Inflammatory macrophage treated with lipopolysaccharide for 4 hours (primary cell): Measurements from ENCODE around the gene B4GALNT3.
"Not testable (repeated sequence)": the region's sequence is repeated elsewhere in the genome, so short reads cannot be mapped to it uniquely, and the experiment has no call there.

Experiments used
- DNase-seq: peaks from one replicate; pipeline ENCODE4 v3.0.0-alpha.2; 2020

B4GALNT3 gene

DNA sequence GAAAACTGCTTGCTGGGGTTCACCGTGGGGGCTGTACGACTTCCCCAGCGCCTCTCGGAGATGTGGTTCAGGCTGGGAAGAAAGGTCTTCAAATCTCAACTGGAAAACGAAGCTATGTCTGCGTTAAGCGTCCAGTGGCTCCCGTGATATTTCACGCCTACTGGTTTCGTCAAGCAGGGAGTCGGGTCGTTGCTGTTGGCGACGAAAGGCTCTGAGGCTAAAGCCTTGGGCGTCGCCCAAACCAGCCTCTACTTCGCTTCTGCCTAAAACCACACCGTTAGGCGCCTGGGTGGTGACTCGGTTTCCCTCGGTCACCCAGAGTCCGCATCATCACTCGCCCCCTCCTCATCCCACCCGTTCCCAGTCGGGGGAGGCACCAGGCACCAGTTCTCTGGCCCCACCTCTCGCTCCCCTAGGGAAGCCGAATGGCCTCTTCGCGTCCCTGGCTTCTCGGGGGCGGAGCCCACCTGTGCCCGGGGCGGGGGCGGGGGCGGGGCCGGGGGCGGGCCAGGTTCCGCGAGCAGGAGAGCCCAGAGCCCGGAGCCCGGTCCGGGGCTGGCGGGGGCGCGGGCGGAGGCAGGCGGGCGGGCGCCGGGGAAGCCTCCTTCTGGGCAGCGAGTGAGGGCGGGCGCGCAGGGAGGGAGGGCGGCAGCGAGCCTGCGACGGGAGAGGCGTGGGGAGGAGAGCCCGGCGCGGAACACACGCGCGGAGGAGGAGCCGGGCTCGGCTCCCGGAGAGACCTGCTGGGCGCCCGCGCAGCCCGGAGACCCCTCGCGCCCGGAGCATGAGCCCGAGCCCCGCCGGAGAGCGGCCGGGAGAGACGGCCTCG lies at the start of gene B4GALNT3:
B4GALNT3 (plus strand) TSS at position 510 of the 829 bp plus-strand sequence. CDS start 438 bp downstream, outside the sequence.
- DNase-seq = peak; percentile 35

DNA sequence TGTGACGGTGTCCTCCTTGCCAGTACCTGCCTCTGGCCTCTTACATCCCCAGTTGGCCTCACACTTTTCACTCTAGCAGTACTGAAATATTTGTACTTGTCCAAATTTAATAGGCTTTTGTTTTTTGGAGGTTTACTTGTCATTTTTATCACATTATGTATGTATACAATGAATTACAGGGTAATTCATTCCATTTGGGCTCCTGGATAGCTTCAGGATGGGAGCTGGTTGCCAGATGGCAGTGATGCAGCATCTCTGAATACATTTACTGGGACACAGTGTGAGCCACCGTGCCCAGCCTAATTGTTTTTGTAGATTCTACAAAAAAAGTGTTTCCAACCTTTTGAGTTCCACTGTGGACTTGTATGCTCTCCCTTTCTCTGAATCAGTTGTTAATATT lies 44.9 kb upstream of the B4GALNT3 start:
- DNase-seq = no peak

DNA sequence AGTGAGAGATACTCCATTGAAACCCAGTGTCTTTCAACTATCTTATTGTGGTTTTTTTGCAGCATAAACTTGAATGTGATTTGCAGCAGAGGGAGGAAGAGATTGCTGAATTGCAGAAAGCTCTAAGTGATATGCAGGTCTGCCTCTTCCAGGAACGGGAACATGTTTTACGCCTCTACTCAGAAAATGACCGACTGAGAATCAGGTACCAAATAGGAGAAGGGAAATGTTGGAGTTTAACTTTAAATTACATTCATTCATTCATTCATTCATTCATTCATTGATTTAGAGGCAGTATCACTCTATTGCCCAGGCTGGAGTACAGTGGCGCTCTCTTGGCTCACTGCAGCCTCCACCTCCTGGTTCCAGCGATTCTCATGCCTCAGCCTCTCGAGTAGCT lies 41.3 kb upstream of the B4GALNT3 start:
- no peak for DNase-seq

DNA sequence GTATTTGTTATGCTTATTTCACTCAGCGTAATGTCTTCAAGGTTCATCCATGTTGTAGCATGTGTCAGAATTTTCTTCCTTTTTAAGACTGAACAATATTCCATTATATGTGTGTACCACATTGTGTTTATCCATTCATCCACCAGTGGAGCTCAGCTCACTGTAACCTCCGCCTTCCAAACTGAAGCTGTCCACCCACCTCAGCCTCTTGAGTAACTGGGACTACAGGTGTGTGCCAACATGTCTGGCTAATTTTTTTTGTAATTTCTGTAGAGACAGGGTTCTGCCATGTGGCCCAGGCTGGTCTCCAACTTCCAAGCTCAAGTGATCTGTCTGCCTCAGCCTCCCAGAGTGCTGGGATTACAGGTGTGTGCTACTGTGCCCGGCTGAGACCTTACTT lies 37.2 kb upstream of the B4GALNT3 start:
- DNase-seq = no peak

DNA sequence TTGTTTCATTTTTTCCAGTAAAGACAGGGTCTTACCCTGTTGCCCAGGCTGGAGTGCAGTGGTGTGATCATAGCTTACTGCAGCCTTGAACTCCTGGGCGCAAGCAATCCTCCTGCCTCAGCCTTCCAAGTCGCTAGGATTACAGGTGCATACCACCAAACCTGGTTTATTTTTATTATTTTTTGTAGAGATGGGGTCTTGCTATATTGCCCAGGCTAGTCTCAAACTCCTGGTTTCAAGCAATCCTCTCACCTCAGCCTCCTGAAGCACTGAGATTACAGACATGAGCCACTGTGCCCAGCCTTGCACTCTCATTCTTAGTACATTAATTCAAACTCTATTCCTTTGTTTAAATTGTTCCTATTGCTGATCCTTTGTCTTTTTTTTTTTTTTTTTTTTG lies 24.0 kb upstream of the B4GALNT3 start:
- not testable (repeated sequence) for DNase-seq

DNA sequence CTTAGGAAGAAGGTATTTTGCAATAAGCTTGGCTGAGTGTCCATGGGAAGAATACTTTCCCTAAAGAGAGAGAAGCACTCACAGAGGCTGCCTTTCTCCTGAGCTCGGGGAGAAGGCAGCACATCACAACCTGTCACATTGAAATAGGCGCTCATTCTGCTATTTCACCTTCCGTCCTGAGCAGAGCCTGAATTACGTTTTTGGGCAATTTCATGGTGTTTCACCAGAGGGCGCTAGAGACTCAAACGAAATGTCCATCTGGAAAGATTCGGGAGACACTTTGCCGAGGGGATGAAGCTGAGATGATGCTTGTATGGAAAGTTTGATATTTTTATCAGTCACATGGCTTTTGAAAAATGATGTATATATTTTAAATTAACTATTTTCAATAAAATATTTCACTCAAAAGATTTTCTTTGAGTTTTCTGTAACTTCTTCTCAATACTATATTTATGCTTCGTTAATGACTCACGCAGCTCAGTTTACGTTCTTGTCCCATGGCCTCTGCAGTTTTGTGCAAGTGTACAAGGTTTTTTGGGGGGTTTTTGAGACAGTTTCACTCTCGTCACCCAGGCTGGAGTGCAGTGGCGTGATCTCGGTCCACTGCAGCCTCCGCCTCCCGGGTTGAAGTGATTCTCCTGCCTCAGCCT lies 17.4 kb upstream of the B4GALNT3 start:
- DNase-seq = peak; percentile 38

DNA sequence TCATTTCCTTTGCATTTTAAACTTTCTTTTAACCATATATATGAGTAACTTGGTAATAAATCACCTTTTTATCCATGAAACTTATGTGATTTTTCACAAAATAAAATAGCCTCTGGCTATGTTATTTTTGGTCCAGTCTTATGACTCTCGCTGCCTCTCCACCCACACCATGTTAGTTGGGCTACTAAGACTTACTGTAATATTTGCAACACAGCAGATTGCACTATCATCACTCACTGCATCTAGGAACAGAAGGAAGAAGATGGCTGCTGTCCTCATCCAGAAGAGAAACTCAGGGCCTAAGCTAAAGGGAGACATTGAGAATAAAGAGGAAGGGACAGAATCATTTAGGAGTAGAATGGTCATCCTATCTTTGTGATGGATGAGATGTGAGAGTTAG lies 12.6 kb upstream of the B4GALNT3 start:
- DNase-seq = peak; percentile 84

DNA sequence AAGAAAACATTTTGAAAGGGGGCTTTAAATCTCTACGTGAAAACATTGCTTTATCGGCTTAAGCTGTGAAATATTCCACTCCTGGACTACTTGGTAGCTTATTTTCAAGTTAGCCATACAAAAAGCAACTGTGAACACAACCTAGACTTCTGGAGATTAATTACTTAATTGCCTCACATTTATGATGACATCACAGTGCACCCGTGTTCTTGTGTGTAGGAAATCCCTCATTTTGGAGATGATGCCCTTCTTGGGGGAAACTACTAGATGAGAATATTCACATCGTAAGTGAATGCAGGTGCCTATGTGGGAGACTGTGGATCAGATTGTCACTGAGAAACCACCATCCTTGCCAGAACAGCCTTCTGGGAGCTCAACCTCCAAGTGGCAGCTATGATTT lies 10.5 kb upstream of the B4GALNT3 start:
- no peak for DNase-seq

DNA sequence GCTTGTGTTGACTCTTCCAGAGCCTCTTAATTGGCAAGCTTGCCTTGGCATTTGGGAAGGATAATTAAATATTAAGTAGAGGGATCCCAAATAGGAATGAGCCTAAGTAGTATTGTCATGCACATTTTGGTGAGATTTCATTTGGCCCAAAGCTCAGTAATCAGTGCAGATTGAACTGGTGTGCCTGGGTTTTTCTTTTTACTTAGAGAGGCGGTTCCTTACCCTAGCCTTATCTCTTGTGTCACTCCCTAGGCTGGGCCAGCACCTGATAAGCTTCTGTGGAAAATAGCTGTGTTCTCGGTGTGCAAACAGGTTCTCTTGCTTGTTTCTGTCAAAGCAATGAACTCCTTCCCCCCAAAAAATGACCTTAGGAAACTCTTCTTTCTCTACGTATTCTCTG lies 9.3 kb upstream of the B4GALNT3 start:
- no peak for DNase-seq

DNA sequence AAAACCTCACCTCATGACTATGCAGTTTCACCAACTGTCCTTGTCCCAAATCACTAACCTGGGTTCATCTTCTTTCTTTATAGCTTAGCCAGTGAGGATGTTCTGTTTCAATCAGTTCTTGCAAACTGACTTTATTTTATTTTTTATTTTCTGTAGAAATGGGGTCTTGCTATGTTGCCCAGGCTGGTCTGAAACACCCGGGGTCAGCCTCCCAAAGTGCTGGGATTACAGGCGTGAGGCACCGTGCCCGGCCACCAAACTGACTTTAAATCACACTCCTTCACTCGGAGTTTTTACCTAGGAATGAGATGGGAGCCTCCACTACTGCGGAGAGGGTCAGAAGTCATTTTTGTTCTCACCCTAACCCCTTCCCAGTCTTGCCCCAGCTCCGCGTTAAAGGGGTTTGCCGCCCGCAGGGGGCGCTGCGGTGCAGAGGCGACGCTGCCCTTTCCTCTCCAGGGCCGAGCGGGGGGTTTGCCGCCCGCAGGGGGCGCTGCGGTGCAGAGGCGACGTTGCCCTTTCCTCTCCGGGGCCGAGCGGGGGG lies 7.0 kb upstream of the B4GALNT3 start:
- no peak for DNase-seq

DNA sequence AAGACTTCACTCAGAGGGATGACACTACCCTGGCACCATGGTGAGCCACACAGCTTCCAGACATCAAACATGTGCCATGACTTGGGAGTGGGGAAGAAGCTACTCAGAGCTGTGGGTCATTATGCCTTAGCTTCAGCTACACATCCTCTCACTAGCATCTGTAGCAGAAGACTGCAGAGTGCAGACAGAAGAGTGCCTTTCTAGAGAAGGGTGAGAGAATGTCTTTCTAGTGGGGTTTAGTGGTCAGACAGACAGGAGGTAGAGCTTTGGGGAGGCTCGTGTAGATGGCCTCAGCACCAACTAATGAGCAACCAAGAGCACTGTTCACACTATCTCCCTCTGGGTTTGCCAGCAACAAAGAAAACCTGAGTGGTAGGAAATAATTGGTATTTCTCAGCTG lies 4.9 kb upstream of the B4GALNT3 start:
- DNase-seq = no peak

DNA sequence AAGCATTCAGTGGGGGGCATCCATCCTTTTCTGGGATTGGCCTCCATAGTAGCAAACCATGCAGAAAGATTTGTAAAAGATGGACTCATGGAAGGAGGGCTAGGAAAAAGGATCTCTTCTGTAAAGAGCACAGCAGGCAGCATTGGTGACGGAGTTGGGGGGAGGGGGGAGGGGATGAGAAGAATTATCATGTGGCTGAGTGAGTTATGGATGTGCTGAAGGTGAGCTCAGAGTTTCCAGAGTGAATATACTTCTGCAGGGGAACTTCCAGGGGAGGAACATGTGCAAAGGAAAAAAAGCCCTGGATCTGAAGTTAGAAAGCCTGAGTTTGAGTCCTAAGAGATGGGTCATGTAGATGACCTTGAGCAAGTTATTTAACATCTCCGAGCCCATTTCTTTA lies 3.9 kb upstream of the B4GALNT3 start:
- DNase-seq = no peak

DNA sequence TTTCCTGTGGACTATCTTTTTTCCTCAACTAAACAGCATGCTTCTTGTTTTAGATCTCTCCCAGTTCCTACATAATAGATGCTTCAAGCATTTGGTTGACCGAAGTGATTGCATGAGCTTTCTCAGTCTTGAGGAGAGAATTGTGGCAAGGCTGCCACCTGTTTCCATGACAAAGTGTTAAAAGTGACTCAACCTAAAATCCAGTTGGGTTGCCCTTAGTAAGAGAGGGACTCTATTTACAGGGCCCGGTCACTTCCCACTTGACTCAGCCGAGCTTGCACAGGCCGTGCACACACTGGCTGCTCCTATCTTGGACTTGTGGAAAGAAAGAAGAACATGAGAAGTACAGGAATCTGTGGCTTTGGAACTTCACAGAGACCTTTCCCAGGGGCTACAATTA lies 2.1 kb upstream of the B4GALNT3 start:
- DNase-seq = no peak

DNA sequence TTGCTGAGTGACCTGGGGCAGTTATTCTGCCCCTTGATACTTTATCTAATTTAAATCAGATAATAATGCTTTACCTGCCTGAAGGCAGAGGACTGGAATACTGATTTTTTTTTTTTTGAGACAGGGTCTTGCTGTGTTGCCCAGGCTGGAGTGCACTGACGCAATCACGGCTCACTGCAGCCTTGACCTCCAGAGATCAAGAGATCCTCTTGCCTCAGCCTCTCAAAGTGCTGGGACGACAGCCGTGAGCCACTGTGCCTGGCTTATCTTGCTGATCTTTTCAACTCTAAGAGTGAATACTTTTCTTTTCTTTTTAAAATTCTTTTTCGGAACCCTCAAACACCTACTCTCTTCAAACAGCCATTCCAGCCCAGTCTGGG lies 699 bp upstream of the B4GALNT3 start:
- DNase-seq = no peak

DNA sequence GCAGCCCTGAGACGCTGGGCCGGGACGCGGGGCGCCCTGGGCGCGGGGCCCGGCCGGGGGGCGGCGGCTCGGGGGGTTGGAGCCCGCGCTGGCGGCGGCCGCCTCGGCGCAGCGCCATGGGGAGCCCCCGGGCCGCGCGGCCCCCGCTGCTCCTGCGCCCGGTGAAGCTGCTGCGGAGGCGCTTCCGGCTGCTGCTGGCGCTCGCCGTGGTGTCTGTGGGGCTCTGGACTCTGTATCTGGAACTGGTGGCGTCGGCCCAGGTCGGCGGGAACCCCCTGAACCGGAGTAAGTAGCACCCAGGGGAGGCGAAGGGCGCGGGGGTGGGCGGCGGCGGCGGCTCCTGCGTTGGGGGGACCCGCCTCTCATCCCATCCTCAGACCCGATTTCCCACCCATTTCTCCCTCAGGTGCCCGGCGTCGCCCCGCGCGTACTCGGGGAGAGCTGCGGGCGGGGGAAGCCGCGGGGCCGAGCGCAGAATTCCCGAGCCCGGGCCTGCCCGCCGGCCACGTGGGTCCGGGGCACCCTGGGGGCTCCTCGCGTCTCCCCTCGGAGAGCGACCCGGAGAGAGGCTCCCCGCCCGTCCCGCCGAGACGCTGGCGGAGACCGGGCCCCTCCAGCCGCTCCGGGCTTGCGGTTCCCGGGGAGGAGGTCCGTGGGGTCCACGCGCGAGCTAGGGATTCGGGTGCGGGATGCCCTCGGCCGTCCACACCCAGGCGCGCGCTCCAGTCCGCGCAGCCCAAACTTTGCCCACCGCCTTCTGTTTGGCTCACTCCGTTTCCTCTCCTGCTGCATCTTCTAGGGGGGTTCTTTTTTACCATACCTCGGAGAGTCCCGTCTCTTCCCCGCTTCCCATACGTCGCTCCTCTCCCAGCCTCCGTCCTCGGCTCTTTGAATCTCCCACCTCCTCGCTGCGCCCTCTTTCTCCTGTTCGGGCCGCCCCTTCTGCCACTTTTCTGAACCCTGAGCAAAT lies 807 bp downstream of the B4GALNT3 start:
- DNase-seq = no peak

DNA sequence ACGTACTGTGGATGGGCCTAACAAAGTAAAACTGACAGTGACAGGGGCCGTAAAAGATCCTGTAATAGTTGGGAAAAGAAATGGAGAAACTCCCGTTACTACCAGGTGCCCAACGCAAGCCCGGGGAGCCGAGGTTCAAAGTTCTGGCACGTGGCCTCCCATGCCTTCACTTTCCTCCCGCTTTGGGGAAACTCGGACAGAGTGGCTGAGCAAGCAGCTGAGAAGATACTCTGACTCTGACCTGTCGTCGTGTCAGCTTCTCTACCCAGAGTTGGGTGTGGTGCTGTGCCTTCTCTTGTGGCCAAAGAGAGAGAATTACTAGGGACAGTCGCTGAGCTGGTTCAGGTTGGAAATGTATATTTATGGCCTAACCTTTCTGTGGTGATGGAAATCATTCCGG lies 1.7 kb downstream of the B4GALNT3 start:
- no peak for DNase-seq

DNA sequence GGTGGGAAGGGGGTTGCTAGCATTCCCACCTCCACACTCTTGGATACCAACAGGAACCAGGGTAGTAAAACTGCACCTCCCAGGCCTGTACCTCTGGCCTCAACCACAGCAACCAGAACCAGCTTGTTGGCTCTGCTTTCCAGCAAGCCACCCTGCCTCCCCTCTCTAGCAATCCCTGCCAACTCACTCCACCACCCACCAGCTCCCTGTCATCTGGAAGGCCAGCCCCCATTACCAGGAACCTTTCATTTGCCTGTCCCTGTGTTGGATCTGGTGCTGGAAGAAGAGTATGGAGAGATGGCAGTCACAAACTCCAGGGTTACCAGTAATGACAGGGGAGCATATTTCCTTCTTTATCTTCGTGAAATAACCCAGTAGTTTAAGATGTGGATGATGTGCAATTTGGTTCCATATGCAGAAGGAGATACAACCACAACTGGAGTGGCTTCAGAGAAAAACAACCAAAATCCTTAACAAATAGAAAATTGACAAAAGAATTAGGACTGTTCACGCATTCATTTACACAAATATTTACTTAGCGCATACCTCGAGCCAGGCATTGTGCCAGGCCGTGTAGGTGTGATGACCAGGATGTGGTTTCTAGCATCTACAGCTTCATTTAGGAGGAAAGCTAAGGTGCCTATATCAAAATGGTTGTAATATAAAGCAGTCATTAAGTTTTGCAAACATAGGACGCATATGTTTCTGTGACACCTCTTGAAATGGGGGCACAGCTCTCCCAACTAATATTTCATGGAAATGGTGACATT lies 3.4 kb downstream of the B4GALNT3 start:
- DNase-seq = no peak

DNA sequence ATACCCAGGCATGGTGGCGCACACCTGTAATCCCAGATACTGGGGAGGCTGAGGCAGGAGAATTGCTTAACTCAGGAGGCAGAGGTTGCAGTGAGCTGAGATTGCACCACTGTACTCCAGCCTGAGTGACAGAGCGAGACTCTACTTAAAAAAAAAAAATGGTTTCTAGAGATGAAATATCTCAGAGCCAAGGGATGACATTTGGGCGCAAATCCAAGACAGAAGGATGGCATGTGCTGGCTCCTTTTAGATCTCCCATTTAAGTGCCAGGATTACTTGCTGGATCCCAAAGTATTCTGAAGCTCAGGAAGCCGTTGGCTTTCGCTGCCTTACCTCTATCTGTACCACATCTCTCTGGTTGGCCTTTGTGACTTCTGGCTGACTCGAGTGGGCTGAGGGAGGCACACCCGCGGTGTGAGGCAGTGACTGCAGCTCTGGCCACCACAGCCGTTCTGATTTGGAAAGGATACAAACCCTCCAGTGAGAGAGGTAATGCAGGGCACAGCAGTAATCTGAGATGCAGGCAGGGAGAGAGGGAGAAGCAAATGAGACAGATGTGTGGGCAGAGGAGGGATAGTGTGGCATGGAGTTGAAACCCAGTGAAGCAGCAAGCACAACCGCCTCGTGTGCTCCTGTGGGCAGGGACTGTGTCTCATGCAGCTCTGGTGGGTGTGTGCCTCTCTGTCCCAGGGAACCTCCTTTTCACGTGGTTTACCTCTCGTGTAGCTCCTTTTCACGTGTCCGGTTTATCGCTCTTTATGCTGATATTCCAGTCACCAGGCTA lies 4.9 kb downstream of the B4GALNT3 start:
- DNase-seq = no peak

DNA sequence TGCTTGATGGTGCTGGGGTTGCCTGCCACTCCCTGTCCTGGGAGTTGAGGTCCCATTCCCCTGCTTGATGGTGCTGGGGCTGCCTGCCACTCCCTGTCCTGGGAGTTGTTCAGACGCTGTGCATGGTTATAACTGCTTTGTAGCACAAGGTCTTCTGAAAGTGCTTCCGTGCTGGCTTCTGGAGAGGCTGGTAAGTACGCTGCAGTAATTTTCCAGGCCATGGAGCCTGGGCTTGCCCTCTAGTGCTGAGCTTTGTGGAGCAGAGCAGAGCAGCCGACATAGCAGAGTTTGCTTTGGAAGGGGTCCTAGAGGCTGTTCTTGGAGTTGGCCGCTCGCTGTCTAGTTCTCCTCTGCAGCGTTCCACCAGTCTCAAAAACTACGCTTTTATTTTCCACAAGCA lies 6.3 kb downstream of the B4GALNT3 start:
- no peak for DNase-seq

DNA sequence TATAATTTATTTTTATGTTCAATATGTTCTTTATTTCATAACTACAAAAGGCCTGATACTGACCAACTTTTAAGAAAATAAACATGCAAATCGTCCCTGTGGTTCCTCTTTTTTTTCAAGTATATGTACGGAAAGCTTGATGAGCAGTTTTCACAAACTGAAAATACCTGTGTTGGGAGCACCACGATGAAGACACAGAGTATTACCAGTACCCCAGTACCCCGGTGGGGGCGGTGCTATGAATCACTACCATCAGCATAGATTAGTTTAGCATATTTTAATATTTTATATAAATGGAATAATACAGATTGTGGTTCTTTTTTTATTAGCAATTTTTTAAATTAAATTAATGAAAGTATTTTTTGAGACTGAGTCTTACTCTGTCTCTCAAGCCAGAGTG lies 7.0 kb downstream of the B4GALNT3 start:
- DNase-seq = no peak

DNA sequence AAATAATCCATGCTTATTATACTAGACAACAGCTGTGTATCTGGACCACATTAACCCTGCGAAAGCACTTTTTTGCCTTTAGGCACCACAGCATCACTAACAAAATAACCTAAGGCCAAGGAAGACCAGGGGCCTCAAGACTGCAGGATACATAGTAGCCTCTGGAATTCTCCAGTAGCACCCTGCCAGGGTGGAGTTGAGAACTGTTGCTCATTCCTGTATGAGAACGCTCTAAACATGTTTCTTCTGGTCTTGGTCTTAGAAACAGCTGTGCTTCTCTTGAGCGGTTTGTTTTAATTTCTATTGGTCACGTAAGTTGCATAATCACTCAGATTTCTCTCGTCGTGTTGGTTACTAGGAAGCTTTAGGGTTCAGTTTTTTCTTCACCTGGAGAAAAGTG lies 7.9 kb downstream of the B4GALNT3 start:
- DNase-seq = no peak
